HG02970 (cell line): ENCODE results near the gene TTLL6.
"Not testable (repeated sequence)": the region's sequence is repeated elsewhere in the genome, so short reads cannot be mapped to it uniquely, and the experiment has no call there.

Source experiments
- ATAC-seq: cut with Tn5 transposase; IDR thresholded peaks from one replicate; pipeline ENCODE4 v1.9.1; 2021; ENCODE audit warnings: mild to moderate bottlenecking, moderate library complexity, moderate number of reproducible peaks; ENCODE audit not compliant: unreplicated experiment, low FRiP score

TTLL6 gene

DNA sequence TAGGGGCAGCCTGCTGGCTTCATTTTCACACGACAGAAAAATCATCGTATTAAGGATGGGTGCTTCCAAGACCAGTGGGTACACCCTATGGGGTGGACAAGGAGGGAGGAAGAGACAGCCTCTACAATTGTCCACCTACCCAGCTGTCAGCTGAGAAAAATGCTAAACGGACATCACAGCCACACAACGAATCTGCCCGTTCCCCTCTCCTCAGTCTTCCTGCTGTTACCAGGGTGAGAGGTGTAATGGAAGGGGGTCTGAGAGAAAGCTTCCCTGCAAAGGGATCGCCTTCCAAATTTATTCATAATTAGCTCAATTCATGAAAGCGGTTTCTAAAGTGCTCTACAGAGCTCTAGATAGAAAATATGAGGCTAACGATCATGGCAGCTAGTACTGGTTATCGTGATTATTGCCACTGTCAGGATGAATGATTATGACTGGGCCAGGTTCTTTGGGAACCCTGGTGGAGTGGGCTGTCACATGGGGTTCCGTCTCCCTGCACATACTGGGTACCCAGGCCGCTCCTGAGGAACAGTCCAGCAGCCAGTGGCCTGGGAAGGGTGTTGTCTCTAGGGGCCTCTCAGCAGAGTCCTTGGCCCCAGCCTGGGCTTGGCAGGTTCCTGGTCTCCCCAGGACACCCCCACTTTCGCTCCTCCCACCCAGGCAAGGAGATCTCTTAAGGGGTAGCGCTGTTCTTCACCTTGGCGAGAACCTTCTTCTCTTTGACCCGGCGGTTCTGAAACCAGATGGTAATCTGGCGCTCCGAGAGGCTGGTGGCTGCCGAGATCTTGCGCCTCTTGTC lies 90.7 kb downstream of the TTLL6 start:
- no peak for ATAC-seq

DNA sequence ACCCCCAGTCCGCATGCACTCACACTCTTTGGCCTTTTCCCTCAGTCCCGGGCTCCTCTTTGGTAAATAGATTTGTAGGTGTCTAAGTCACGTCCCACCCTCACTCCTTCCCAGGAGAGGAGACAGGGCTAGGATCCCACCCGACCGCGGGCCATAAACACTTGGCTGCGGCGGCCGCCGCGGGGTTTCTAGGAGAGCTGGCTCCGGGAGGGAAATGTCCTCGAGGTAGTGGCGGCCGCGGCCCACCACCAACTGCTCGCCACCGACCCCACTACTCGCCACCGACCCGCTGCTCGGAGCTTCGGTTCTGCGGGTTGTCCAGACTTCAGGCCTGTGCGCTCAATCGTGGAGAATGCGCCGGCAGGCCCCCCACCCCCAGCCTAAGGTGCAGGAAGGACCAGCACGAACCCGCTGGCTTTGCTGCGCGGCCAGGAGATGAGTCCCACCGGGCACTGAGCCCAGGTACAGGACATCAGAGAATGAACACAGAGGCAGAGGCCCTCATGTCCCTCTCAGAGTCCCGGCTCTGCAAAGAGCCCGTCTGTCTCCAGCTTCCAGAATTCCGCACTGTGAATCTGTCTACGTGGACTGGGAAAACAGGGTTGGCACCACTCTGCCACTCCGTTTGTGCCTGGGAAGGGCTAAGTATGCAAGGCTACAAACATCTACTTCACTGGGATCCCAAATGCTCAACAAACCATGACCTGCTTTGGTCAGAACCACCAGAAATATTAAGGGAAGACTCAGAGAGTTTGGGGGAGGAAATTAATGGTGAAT lies 91.6 kb downstream of the TTLL6 start:
- ATAC-seq, result no peak

DNA sequence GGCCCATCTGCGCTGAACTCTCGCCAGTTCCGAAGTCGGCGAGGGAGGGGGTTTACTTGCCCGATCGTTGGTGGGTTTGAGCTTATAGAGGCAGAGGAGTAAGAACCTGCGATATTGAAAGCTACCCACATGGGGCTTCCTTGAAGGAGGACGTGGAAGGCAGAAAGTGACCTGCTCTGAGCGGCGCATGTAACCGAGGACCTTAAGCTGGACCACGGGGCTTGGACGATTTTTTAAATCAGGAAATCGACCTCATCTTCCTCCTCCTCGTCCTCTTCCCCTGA lies 92.1 kb downstream of the TTLL6 start:
- no peak for ATAC-seq

DNA sequence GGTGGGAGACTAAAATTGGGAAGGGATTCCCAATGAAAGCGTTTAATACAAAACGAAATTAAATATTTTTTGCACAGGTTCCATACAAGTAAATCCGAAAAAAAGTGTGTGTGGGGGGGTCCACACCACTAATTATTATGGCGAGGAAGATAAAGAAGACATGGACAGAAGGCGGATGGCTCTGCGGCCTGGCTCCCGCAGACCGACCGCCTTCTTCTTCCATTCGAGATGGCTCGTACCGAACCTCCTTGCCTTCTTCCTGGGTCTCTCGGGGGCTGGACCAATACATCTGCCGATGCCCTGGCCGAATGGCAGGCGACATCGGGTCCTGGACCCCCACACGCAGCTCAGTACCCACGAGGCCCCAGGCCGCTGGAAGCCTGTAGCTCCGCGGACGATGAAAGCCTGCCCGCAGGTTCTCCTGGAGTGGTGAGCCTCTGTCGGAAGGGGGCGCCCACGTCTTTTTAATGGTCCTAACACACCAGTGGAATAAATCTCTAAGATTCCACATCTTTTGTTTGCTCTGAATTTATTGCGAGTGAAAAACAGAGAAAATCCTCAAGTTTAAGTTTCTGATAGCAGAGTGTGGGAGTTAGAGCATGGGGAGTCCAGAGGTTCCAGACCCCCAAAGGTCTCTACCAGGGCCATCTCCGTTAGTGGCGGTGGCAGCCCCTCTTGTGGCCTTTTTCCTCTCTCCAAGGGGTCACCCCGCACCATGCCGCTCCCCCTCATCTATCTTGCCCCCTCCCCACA lies 92.6 kb downstream of the TTLL6 start:
- no peak for ATAC-seq

DNA sequence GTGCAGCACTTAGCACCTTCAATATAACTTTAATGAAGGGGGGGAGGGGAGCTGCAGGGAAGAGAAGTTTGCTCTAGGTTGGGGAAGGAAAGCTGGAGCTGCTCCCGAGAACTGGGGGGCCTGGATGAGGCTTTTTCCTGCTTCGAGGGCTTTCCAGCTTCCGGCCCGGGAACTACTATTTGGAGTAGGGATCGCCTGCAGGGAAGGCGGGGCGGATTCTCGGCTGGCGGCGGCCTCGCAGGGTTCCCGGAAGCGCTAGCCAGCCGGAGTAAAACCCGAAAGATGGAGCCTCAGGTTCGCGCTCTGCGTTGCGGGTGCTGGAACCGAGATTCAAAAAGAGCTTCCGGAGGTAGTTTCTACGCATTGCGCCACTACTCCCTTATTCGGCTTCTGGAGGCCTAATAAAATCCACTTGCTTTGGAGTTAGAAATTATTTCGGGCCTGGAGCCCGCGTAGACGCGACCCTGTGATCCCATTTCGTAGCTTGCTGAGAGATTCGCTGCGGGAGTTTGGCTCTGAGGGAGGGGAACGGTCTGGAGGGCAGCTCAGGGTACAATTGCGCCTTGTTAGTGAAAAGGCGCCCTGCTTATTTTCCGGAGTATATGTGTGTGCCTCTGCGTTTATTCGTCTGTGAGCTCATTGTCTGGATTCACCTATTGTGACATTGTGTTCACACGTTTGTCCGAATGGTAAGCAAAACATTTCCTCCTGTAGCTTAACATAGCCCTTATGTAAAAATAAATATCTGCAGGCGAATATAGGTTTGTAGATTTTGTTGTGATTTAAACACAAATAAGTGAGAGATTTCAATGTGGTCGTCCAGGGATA lies 93.4 kb downstream of the TTLL6 start:
- no peak for ATAC-seq

DNA sequence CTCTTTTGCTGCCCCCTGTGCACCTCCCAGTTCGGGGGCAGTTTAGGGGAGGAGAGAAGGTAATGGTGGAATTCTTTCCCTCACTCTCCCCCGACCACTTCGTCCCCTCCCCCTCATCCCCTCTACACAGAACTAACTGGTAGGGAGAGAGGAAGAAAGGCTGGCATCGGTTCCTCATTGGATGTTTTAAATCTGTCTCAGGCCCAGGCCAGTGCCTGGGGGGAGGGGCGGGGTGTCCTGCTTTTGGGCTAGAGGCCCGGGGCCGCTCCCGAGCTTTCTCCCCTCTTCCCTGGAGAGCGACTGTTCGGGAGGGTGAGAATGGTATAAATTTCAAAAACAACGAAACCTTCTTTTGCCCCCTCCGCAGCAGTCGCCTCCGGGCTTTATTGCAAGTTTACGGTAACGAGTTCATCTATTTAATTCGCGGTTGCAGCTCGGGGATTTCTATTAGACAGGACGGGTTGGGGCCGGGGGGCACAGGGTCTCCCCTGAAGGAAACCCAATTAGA lies 94.1 kb downstream of the TTLL6 start, which contains the start of gene PRAC2:
PRAC2 (plus strand) TSS at position 271 of the 508 bp plus-strand sequence. CDS start 1,226 bp downstream, outside the sequence.
- no peak for ATAC-seq

DNA sequence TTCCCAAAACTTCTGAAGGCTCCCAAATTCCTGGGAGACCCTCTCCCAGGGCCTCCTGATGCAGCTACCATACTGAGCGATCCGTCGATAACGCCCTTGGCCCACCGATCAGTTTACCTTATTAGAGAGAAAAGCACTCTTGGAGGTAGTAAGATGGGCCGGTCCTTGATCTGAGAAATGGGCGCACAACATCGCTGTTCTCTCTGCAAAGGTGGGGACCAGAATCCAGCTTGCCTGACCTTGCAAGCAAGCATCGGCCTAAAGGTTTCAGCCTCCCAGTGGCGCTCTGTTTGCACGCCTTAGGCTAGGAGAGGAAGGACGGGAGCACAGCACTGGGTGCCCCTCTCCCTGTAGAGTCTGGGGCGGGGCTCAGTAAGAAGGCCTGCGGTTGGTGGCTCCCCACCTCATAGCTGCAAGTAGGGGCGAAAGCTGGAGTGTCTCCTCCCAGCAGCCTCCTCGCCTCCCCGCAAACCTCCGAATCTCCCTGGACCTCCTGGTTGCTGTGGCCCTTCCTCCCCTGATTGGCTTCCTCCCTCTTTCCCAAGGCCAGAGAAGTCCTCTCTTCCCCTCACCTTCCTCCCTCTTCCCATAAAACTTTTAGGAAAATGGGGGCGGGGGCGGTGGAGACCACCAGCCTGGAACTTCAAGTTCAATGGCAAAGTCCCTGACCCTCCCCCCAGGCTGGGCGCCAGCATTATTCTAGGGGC lies 94.7 kb downstream of the TTLL6 start, which contains the start of gene PRAC1:
PRAC1 (minus strand) TSS at position 318 of the 707 bp plus-strand sequence; CDS start at position 192, 126 bp downstream.
- ATAC-seq, result no peak

DNA sequence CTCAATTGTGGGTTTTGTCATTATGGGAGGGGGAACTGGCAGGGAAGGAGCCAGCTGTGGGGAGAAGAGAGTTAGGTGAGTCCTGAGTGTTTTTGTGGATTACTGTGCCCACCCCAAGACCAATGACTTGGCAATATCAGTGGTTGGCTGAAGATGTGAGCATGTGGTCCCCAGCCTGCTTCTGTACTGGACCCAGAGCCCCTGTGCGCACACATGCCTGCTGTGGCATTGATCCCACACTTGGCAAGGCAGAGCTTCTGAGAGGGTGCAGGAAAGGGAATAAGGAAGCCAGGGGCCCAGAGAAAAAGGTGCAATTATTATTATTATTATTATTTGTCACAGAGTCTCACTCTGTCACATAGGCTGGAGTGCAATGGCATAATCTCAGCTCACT lies 96.0 kb downstream of the TTLL6 start:
- ATAC-seq, result no peak

DNA sequence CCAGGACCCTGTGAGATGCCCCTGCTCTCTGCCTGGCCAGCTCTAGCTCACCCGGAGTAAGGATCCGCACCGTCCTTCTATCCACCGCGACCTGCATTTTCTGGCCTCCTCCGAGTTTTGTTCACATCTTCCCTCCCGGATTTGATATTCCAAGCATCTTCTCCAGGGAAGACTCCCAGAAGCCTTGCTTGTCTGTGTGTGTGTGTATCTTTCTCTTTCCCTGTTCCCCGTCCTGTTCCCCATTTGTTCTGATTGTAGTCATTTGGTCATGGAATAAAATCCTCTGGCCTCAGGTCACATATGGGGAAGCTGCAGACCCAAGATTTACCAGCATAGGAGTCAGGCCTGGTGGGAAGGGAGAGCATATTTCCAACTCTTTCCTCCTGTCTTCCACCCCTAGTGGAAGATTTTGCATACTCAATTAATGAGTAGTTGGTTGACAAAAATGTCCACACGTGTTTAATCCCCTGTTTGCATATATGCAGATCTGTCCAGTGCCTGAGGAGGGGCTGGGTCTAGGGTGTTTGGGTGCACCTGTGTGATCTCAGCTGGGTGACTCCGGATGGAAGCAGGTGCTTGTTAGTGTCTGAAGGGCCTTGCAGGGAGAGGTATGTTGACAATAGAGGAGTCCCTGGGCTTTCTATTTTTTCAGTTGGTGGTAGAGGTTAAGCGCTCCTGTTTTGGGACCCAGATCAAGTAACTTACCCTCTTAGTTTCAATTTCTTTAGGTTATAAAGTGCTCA lies 96.6 kb downstream of the TTLL6 start:
- no peak for ATAC-seq

DNA sequence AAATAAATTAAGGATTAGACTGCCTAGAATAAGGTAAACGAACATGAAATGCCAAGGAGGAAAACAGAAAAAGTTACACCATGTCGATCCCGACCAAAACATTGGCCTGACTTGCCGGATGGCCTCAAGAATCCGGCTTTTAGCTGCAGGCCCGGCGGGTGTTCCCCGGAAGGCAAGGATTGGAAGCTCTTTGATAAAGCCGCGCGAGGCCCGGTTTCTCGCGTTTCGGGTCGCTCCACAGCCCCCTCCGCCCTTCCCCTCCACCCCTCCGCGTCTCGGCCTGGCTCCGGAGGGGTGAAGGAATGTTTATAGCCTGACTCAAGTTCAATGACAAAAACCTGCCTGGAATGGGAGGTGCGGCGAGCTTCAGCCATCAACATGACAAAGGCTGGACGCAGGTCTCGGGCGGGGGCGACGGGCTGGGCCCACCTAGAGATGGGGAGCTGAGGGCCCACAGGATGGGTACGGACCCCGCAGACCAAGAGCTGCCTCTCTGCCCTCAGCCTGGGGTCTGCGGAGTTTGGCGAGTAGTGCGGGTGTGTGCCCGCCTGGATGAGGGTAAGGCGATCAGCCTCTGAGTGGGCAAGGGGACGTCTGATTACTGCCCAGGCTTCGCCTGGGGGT lies 97.3 kb downstream of the TTLL6 start:
- ATAC-seq, result no peak

DNA sequence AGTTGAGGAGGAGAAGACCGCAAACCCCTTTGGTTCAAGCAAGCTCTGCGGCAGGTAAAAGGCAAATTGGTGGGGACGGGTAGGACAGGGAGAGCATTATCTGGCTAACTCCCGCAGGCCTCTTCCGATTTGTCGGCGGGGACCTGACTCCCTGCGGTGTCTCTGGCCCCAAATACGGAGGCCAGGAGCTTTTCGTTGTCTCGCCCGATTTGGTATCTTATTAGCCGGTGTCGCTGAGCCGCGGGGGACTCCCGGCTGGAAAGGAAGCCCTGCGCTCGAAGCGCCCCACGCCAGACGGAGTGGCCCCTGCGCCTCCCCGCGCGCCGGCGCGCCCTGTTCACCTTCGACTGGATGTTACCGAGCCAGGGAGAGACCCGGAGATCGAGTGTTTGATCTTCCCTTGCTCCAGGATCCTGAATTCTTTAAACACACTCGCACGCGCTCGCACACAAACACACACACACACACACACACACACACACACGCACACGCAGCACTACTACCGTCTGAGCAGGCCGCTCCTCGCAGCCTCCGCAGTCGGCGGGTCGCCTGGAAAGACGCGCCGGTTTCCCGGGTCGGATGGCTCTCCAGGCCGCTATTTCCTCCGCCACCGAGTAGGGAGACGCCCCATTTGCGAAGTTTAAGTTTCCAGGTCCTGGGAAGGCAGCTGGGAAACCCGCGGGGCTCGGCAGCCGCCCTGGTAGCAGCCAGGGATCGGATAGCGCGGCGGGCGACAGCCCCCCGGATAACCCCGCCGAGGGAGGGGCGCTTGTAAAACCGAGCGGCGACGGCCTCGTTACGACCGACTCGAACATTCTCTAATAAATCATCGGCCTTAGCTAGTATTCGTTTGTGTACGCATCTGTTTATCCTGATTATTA lies 98.0 kb downstream of the TTLL6 start:
- no peak for ATAC-seq

DNA sequence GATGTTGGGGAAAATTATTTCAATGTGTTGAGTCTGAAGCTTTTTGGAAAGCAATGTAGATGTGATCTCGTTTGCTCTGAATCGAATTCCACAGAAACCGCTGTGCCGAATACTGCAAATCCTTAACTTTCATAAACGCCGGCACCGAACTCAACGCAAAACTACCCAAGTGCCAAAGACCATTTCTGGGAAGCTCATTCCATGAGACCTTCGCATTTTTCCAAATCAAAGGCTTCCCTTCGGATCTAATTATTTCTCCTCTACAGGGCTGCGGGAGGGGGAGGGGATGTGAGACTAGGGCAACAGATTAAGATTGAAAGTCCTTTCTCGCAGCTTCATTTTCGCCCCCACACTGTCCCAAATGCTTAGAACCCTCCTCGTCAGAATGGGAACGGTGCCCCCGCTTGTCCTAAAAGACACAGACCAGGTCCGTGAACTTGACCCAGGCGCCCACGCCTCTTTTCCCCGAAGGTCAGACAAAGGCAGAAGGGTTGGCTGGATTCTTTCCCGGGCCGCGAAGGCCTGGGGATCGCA lies 98.7 kb downstream of the TTLL6 start:
- ATAC-seq, result no peak

DNA sequence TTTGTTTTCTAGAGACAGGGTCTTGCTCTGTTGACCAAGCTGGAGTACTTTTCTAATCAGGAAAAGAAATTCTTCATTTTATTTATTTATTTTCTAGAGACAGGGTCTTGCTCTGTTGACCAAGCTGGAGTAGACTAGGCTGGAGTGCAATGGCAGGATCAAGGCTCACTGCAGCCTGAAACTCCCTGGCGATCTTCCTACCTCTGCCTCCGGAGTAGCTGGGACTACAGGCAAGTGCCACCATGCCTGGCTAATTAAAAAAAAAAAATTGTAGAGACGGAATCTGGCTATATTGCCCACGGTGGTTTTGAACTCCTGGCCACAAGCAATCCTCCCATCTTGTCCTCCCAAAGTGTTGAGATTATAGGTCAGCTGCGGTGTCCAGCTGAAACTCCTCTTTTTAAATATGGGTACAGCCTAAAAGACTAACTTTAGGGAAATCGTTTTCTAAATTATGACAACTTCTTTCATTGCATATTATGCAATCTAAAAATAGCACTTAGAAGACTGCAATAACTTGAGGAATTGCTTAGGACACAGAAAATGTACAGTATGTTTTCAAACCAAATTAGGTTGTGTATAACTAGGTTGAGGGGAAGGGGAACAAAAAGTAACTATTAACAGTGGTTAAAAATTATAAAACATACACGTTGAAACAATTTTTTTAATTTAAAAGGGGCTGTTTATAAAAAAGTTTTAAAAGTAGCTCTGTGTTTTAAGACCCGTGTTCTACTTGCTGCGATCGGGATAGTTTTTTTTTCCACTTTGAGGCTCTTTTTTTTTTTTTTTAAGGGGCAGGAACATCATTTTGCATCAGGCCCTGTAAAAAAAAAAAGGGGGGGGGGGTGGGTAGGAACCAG lies 99.4 kb downstream of the TTLL6 start:
- no peak for ATAC-seq

DNA sequence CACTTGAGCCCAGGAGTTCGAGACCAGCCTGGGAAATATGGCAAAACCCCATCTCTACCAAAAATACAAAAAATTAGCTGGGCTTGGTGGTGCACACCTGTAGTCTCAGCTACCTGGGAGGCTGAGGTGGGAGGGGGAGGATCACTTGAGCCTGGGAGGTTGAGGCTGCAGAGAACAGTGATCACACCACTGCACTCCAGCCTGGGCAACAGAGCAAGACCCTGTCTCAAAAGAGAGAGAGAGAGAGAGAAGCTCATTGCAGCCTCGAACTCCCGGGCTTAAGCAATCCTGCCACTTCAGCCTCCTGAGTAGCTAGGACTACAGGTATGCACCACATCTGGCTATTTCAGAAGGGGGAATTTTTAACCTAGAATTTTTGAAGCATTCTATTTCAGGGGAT lies 100.5 kb downstream of the TTLL6 start:
- not testable (repeated sequence) for ATAC-seq

DNA sequence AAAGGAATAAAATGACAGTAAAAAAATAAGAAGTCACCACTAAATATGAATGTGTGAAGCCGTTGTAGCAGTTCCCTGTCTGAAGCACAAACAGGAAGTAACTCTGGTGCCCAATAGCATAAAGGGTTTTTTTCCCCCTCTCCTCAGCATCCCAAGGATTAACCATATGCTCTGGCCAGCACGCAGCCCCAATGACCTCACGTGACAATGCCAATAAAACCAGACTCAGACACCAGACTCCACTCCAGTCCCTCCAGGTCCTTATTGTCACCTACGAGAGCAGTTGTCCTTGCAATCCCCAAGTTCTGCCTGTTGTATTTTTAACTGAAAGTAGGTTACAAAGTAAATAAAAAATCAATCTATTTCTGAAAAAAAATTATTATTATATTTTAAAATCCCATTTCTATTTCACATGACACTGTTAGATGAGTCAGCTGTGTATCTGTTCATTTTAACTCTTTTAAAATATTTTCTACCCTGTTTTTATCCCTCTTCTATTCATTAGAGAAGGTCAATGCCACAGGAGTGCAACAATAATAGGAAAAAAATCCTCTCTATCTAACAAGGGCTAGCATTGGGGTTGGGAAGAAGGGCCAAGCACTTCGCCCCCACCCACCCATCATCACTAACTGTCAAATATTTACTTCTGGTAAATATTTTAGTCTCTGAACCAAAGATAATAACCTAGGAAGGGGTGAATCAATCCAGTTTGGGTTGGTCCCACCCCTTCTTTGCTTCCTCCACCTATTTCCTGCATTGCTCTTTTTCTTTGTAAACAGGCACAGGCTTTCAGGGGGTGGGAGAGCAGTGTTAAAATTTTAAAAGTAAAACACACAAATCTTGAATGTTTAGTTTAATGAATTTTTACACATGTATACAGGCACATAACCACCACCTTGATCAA lies 101.3 kb downstream of the TTLL6 start:
- no peak for ATAC-seq
